OCI-LY1 (cell line): Measurements from ENCODE around the gene ROPN1L.

ENCODE experiments used
- H2AFZ ChIP-seq: fragments of 200-600 bp; sonication (generic), shearing (Covaris generic); 2 replicates; pipeline ENCODE4 v1.6.0; 2014; ENCODE audit warnings: antibody characterized with exemption, mild to moderate bottlenecking, low read length
- H3F3A ChIP-seq: fragments of 200-600 bp; sonication (generic), shearing (Covaris generic); 2 replicates; pipeline ENCODE4 v1.6.0; 2014; ENCODE audit warnings: mild to moderate bottlenecking, antibody characterized with exemption, low read length, moderate library complexity; ENCODE audit not compliant: insufficient read depth
- H3K27ac ChIP-seq: fragments of 200-600 bp; sonication (generic); 2 replicates; pipeline ENCODE4 v1.5.1; 2014; ENCODE audit warnings: low read length, mixed run types, mild to moderate bottlenecking, low read depth; ENCODE audit not compliant: poor library complexity, severe bottlenecking
- H3K27me3 ChIP-seq: fragments of 200-600 bp; sonication (generic); 2 replicates; pipeline ENCODE4 v1.6.0; 2014; ENCODE audit warnings: antibody characterized with exemption, mild to moderate bottlenecking, low read length, moderate library complexity; ENCODE audit not compliant: insufficient read depth
- H3K36me3 ChIP-seq: fragments of 200-600 bp; sonication (generic); 2 replicates; pipeline ENCODE4 v1.6.1; 2014; ENCODE audit warnings: mild to moderate bottlenecking, antibody characterized with exemption, low read length, moderate library complexity, mixed read lengths; ENCODE audit not compliant: insufficient read depth
- H3K4me1 ChIP-seq: fragments of 200-600 bp; sonication (generic); 2 replicates; pipeline ENCODE4 v1.5.1; 2014; ENCODE audit warnings: mild to moderate bottlenecking, low read length, moderate library complexity; ENCODE audit not compliant: insufficient read depth, severe bottlenecking
- H3K4me2 ChIP-seq: fragments of 200-600 bp; sonication (generic), shearing (Covaris generic); 2 replicates; pipeline ENCODE4 v1.6.1; 2014; ENCODE audit warnings: low read length
- H3K4me3 ChIP-seq: fragments of 200-600 bp; sonication (generic); 2 replicates; pipeline ENCODE4 v1.5.1; 2014; ENCODE audit warnings: low read length, low read depth, mild to moderate bottlenecking, mixed read lengths; ENCODE audit not compliant: poor library complexity, severe bottlenecking
- H3K79me2 ChIP-seq: fragments of 200-600 bp; shearing (Covaris generic); 2 replicates; pipeline ENCODE4 v1.6.1; 2016; ENCODE audit warnings: mixed run types, low read length, mixed read lengths; ENCODE audit not compliant: insufficient read depth
- H3K9ac ChIP-seq: fragments of 200-600 bp; sonication (generic), shearing (Covaris generic); 2 replicates; pipeline ENCODE4 v1.6.1; 2014; ENCODE audit warnings: mild to moderate bottlenecking, low read length, mixed read lengths
- H3K9me2 ChIP-seq: fragments of 200-600 bp; sonication (generic), shearing (Covaris generic); 2 replicates; pipeline ENCODE4 v1.6.1; 2014; ENCODE audit warnings: low read depth, mild to moderate bottlenecking, low read length, mixed read lengths
- H3K9me3 ChIP-seq: fragments of 200-600 bp; shearing (Covaris generic); 2 replicates; pipeline ENCODE4 v1.6.1; 2014; ENCODE audit warnings: low read length, mixed read lengths
- H4K20me1 ChIP-seq: fragments of 200-600 bp; sonication (generic), shearing (Covaris generic); 2 replicates; pipeline ENCODE4 v1.6.0; 2016; ENCODE audit warnings: mild to moderate bottlenecking, low read length; ENCODE audit not compliant: insufficient read depth
- EZH2 ChIP-seq: fragments of 200-600 bp; sonication (generic), shearing (Covaris generic); IDR thresholded peaks from 2 replicates; pipeline ENCODE4 v1.8.0; 2017; ENCODE audit warnings: borderline replicate concordance, mixed run types, mild to moderate bottlenecking, antibody characterized with exemption, low read length, moderate library complexity, mixed read lengths
- TF ChIP-seq, protein P1 (sequence below): fragments of 200-600 bp; sonication (generic), shearing (Covaris generic); IDR thresholded peaks from 2 replicates; pipeline ENCODE4 v1.5.1; 2017; ENCODE audit warnings: mild to moderate bottlenecking, antibody characterized with exemption, low read length, moderate library complexity, mixed read lengths

Gene ROPN1L

DNA sequence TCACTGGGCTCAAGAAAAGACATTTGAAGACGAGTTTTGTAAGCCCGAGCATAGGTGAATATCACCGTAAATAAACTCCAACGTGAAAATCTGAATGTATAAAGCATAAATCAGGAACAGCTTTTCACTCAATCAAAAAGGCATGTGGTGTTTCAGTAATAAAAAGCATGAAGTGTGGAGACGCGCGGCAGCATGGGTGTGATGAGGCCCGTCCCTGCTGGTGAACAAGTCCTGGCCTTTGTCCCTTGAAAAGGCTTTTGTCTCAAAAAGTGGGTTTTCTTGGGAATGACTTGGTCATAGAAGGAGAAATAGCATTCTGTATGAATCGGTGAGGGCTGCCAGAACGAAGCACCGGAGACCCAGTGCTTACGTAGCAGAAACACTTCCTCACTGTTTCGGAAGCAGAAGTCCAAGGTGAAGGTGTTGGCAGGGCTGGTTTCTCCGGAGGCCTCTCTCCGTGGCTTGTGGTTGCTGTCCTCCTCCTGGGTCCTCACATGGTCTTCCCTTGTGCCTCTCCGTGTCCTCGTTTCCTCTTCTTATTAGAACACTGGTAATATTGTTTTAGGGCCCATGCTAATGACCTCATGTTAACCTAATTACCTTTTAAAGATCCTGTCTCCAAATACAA, 24.9 kb downstream of the ROPN1L start:
- H3K9ac ChIP-seq = no peak overlapping the region

DNA sequence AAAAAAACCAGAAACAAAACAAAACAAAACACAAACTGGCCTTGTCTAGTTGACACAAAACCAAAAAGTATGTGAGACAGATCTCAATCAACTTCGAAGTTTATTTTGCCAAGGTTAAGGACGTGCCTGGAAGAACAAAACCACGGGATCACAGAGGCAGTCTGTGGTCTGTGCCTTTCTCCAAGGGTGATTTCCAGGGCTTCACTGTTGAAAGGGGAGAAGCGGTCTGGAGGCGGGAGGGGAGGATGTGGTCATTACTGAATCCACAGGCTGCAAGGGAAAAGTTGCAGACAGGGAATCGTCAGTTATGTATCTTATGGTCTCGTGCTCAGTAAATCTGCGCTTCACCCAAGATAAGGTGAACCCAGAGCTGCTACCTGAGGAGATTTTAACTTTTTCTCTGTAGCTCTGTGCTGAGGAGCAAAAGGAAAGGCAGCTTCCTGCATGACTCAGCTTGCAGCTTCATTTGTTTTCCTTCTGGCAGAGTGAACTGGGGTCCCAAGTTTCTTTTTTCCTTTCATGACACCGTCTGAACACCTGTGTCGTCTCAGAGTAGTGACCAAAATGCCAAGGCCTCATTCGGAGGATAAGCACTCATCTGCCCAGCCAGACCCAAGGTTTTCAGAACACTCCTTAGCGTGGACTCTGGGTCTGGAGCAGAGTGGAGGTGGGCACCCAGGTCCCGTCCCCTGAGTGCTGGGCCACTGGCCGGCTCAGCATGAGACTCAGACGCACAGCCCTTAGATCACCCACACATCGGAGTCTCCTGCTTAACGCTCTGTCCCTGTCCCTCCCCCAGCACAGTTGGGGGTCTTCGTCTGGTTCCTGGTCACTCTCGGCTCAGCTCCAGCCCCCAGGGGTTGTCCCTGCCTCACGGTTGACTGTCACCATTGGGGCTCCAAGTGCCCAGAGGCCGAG, 25.9 kb downstream of the ROPN1L start:
- Histone ChIP-seq H3K4me3 (no peak overlapping the region), H4K20me1 (no peaks in the 10 kb centered on the region), H3K4me2 (no peak overlapping the region), H3K27me3 (no peaks in the 10 kb centered on the region), H3K9me3 (no peaks in the 10 kb centered on the region), H3K9ac (no peak overlapping the region), H3K9me2 (no peaks in the 10 kb centered on the region), H3K36me3 (no peaks in the 10 kb centered on the region), H3K79me2 (no peaks in the 10 kb centered on the region), H3F3A (no peaks in the 10 kb centered on the region), H3K4me1 (no peaks in the 10 kb centered on the region), H3K27ac (no peak overlapping the region), H2AFZ (no peak overlapping the region)
- TF ChIP-seq, protein P1, sequence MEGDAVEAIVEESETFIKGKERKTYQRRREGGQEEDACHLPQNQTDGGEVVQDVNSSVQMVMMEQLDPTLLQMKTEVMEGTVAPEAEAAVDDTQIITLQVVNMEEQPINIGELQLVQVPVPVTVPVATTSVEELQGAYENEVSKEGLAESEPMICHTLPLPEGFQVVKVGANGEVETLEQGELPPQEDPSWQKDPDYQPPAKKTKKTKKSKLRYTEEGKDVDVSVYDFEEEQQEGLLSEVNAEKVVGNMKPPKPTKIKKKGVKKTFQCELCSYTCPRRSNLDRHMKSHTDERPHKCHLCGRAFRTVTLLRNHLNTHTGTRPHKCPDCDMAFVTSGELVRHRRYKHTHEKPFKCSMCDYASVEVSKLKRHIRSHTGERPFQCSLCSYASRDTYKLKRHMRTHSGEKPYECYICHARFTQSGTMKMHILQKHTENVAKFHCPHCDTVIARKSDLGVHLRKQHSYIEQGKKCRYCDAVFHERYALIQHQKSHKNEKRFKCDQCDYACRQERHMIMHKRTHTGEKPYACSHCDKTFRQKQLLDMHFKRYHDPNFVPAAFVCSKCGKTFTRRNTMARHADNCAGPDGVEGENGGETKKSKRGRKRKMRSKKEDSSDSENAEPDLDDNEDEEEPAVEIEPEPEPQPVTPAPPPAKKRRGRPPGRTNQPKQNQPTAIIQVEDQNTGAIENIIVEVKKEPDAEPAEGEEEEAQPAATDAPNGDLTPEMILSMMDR = no peak
- TF ChIP-seq EZH2 = no peak

More for the DNA sequence above, 24.9 kb downstream of the ROPN1L start:
- Histone ChIP-seq H3K36me3 (no peaks in the 10 kb centered on the region), H3K27me3 (no peaks in the 10 kb centered on the region), H3K4me2 (no peak overlapping the region), H2AFZ (no peak overlapping the region), H3K79me2 (no peaks in the 10 kb centered on the region), H3K4me1 (no peaks in the 10 kb centered on the region), H3K9me3 (no peaks in the 10 kb centered on the region), H3K27ac (no peak overlapping the region), H4K20me1 (no peaks in the 10 kb centered on the region), H3K9me2 (no peaks in the 10 kb centered on the region), H3F3A (no peaks in the 10 kb centered on the region), H3K4me3 (no peak overlapping the region)
- TF ChIP-seq EZH2 = no peak
- TF ChIP-seq, protein P1 = no peak

DNA sequence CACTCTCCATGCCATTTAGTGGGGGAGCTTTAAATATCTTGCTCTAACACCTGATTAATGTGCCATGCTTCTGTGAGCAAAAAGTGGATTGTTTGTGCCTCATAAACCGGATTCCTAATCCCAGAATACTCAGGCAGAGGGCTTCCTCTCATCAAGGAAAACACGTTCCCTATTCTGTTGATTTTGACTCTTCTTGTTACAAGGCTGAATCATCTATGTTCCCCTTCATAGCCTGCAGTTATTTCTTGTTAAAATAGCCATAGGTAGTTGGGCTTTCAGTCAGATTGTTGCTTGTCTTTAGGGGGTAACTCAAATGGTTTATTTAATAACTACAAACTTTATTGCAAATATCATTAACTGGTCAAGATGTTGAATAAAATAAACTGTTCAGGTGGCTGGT, 26.6 kb downstream of the ROPN1L start:
- H3K4me1 ChIP-seq = no peaks in the 10 kb centered on the region
- no peaks in the 10 kb centered on the region for H3K79me2 ChIP-seq
- TF ChIP-seq, protein P1 = no peak
- TF ChIP-seq EZH2 = no peak
- no peaks in the 10 kb centered on the region for H3F3A ChIP-seq
- H3K27me3 ChIP-seq = no peaks in the 10 kb centered on the region
- no peak overlapping the region for H3K9ac ChIP-seq
- H3K4me2 ChIP-seq = no peak overlapping the region
- H3K4me3 ChIP-seq = no peak overlapping the region
- H3K9me3 ChIP-seq = no peaks in the 10 kb centered on the region
- H3K27ac ChIP-seq = no peak overlapping the region
- H2AFZ ChIP-seq = no peak overlapping the region
- no peaks in the 10 kb centered on the region for H3K36me3 ChIP-seq
- no peaks in the 10 kb centered on the region for H4K20me1 ChIP-seq
- H3K9me2 ChIP-seq = no peaks in the 10 kb centered on the region
